Cardiac fibroblast (primary cell): ENCODE results near the gene MAN2A2.
"Not testable (repeated sequence)": the region's sequence is repeated elsewhere in the genome, so short reads cannot be mapped to it uniquely, and the experiment has no call there.

Source experiments
- DNase-seq, 2 donors: peaks; one replicate each; pipeline versions ENCODE4 v3.0.0 to v3.0.0-alpha.2; 2010; ENCODE audit warnings: low read depth in 2 of 2
- H3K4me3 ChIP-seq, 2 donors: replicated peaks in 1 of 2; 1 replicate in 1 of 2; 2 replicates in 1 of 2; pipeline ENCODE4 v1.5.1; 2011; ENCODE audit warnings: low read depth in 2 of 2, low read length in 2 of 2, mild to moderate bottlenecking in 2 of 2, moderate library complexity in 1 of 2
- TF ChIP-seq, protein P1 (sequence below): IDR thresholded peaks from one replicate; pipeline ENCODE4 v1.5.1; 2011; ENCODE audit warnings: low read depth, mild to moderate bottlenecking, low read length, inconsistent platforms

The MAN2A2 gene

GRCh38 chr15:90895571-90896117 is 7.5 kb upstream of the MAN2A2 start:
- DNase-seq: peak in 1 of 2 donors; percentile 23
- TF ChIP-seq, protein P1, sequence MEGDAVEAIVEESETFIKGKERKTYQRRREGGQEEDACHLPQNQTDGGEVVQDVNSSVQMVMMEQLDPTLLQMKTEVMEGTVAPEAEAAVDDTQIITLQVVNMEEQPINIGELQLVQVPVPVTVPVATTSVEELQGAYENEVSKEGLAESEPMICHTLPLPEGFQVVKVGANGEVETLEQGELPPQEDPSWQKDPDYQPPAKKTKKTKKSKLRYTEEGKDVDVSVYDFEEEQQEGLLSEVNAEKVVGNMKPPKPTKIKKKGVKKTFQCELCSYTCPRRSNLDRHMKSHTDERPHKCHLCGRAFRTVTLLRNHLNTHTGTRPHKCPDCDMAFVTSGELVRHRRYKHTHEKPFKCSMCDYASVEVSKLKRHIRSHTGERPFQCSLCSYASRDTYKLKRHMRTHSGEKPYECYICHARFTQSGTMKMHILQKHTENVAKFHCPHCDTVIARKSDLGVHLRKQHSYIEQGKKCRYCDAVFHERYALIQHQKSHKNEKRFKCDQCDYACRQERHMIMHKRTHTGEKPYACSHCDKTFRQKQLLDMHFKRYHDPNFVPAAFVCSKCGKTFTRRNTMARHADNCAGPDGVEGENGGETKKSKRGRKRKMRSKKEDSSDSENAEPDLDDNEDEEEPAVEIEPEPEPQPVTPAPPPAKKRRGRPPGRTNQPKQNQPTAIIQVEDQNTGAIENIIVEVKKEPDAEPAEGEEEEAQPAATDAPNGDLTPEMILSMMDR: no peak
- H3K4me3 ChIP-seq: no peak overlapping the region

DNA sequence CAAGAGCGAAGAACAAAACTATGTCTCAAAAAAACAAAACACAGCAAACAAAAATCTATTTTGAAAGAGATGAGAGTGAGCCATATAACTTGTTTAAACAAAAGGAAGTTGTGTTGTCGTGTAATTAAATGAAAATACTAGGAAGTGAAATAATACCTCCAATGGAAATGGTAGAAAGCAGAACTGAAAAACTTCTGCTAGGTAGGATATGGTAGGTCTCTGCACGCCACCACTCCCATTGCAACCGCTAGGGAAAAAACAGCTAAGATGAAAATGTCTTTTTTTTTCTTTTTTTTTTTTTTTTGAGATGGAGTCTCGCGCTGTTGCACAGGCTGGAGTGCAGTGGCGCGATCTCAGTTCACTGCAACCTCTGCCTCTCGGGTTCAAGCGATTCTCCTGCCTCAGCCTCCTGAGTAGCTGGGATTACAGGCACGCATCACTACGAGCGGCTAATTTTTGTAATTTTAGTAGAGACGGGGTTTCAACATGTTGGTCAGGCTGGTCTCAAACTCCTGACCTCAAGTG is 5.9 kb upstream of the MAN2A2 start:
- not testable (repeated sequence) for DNase-seq, H3K4me3 ChIP-seq

GRCh38 chr15:90901175-90902039 is 1.7 kb upstream of the MAN2A2 start:
- H3K4me3 ChIP-seq: peak overlapping the region in 1 of 2 donors; percentile 69

GRCh38 chr15:90902040-90902839 is 862 bp upstream of the MAN2A2 start:
- H3K4me3 ChIP-seq: peak overlapping the region; percentile 65 to 69
- DNase-seq: peak; percentile 80 to 86

More at GRCh38 chr15:90901175-90902039, 1.7 kb upstream of the MAN2A2 start:
- TF ChIP-seq, protein P1: no peak
- no peak for DNase-seq

DNA sequence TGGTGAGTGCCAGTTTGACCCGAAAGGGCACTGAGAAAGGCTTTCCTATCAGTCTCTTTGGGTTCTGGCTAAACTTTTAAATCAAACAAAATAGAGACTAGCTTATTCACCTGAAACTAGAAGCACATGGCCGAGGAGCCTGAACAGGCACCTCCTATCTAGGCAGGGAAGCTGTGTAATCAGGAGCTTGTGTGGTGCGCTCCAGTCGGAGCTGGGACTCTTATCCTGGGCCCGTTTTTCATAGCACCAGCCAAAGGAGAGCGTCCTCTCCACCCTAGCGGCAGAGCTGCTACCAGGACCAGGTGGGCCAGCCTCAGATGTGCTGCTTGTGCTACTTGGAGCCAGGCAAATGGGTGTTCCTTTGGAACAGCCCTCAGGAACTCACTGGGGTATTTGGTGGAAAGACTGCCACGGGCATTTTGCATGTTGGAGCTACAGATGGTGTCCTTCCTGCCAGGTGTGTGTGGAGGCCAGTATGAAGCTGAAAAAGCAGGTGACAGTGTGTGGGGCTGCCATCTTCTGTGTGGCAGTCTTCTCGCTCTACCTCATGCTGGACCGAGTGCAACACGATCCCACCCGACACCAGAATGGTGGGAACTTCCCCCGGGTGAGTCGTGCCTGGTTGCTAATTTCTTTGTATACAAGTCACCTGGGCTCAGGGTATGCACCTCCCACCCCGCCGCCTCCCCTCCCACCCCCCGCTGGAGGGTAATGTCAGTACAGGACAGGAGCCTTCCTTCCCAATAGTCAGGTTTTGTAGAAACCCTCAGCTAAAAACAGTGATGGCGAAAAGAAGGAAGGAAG is 833 bp downstream of the MAN2A2 start:
- peak overlapping the region in 1 of 2 donors; percentile 69 for H3K4me3 ChIP-seq
- no peak for DNase-seq
- TF ChIP-seq, protein P1: no peak

More at GRCh38 chr15:90902040-90902839, 862 bp upstream of the MAN2A2 start:
- TF ChIP-seq, protein P1: peak; percentile 89

DNA sequence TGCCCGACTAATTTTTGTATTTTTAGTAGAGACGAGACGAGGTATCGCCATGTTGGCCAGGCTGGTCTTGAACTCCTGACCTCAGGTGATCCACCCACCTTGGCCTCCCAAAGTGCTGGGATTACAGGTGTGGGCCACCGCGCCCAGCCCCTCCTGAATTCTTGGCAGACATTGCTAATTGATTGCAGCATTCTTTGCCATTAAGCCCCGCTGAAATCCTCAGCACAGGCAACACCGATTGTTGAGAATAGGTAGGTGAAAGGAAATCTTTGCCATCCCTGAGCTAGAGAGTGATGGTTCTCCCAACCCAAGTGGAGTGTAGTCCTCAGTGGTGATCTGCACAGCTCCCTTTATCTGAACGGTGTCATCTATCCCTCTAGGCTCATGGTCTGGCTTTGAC is 1.6 kb downstream of the MAN2A2 start:
- DNase-seq: no peak
- H3K4me3 ChIP-seq: no peak overlapping the region
- TF ChIP-seq, protein P1: no peak
